IMR-90 (cell line): ENCODE results near the gene ARTN. TPM values are rescaled to one million over a fixed set of nuclear protein-coding genes. Genes with fewer than 3 reads are reported as not detected.

Experiments used
- ATAC-seq: fragments of 200-7000 bp; cut with Tn5 transposase; 2 replicates; pipeline ENCODE4 v1.9.1; 2020; ENCODE audit warnings: low read depth, mild to moderate bottlenecking, moderate library complexity
- BruUV-seq: library from RNA; stranded (reverse); fragments of 400-500 nt; replicated peaks from 2 replicates; lab custom pipeline; 2021; lab: Mats Ljungman, UMichigan
- CTCF ChIA-PET: fragments of 300-600 bp; formaldehyde crosslinking; extraction: SDS; loops from one replicate; lab custom pipeline; 2021; ENCODE audit warnings: antibody characterized with exemption; lab: Yijun Ruan, JAX
- POLR2A ChIA-PET: fragments of 300-600 bp; sonication (Branson Sonifier 250); formaldehyde crosslinking; loops from one replicate; lab custom pipeline; 2022; ENCODE audit warnings: antibody characterized with exemption; ENCODE audit not compliant: unreplicated experiment; lab: Charles Lee
- DNase-seq: peaks from one replicate; pipeline ENCODE4 v3.0.0; 2013
- H2AFZ ChIP-seq: replicated peaks from 2 replicates; pipeline ENCODE3; 2013; ENCODE audit warnings: low read length, mild to moderate bottlenecking; ENCODE audit not compliant: poor library complexity
- H2AK5ac ChIP-seq: 2 replicates; pipeline ENCODE4 v1.6.1; 2013; ENCODE audit warnings: low read depth, low read length, inconsistent platforms
- H2AK9ac ChIP-seq: replicated peaks from 2 replicates; pipeline ENCODE3; 2013; ENCODE audit warnings: mild to moderate bottlenecking, low read depth, low read length, moderate library complexity; ENCODE audit not compliant: poor library complexity
- H2BK120ac ChIP-seq: 2 replicates; pipeline ENCODE4 v1.6.1; 2013; ENCODE audit warnings: low read depth, low read length, inconsistent platforms
- H2BK15ac ChIP-seq: 3 replicates; pipeline ENCODE4 v1.6.1; 2013; ENCODE audit warnings: low read depth, low read length, inconsistent platforms
- H2BK20ac ChIP-seq: 2 replicates; pipeline ENCODE4 v1.6.1; 2013; ENCODE audit warnings: low read depth, mild to moderate bottlenecking, inconsistent platforms, low read length, moderate library complexity
- H2BK5ac ChIP-seq: 2 replicates; pipeline ENCODE4 v1.6.1; 2013; ENCODE audit warnings: mild to moderate bottlenecking, low read depth, low read length, inconsistent platforms; ENCODE audit not compliant: poor library complexity, severe bottlenecking
- H3K14ac ChIP-seq: replicated peaks from 2 replicates; pipeline ENCODE4 v1.6.1; 2013; ENCODE audit warnings: low read depth, low read length, inconsistent platforms
- H3K18ac ChIP-seq: 2 replicates; pipeline ENCODE4 v1.6.1; 2013; ENCODE audit warnings: low read depth, low read length, control low read depth
- H3K23ac ChIP-seq: 2 replicates; pipeline ENCODE4 v1.6.1; 2013; ENCODE audit warnings: low read depth, low read length, inconsistent platforms
- H3K27ac ChIP-seq: 2 replicates; pipeline ENCODE4 v1.5.1; 2013; ENCODE audit warnings: mild to moderate bottlenecking, control low read depth, low read length; ENCODE audit not compliant: insufficient read depth
- H3K27me3 ChIP-seq: 2 replicates; pipeline ENCODE4 v1.6.1; 2013; ENCODE audit warnings: low read length; ENCODE audit not compliant: control insufficient read depth, insufficient read depth
- H3K36me3 ChIP-seq: 2 replicates; pipeline ENCODE4 v1.6.1; 2013; ENCODE audit warnings: low read length, mixed read lengths; ENCODE audit not compliant: control insufficient read depth, insufficient read depth
- H3K4ac ChIP-seq: 2 replicates; pipeline ENCODE4 v1.6.1; 2013; ENCODE audit warnings: low read depth, low read length, inconsistent platforms
- H3K4me1 ChIP-seq: 2 replicates; pipeline ENCODE4 v1.6.1; 2013; ENCODE audit warnings: low read length, mixed read lengths; ENCODE audit not compliant: control insufficient read depth, insufficient read depth
- H3K4me2 ChIP-seq: 2 replicates; pipeline ENCODE4 v1.6.1; 2013; ENCODE audit warnings: low read depth, mild to moderate bottlenecking, control low read depth, low read length, moderate library complexity
- H3K4me3 ChIP-seq: 2 replicates; pipeline ENCODE4 v1.5.1; 2013; ENCODE audit warnings: low read depth, mild to moderate bottlenecking, control low read depth, low read length, moderate library complexity; ENCODE audit not compliant: insufficient read depth
- H3K56ac ChIP-seq: 2 replicates; pipeline ENCODE4 v1.6.1; 2013; ENCODE audit warnings: low read length, inconsistent platforms; ENCODE audit not compliant: insufficient read depth; ENCODE audit errors: extremely low read depth
- H3K79me1 ChIP-seq, 2 experiments: 2 replicates each; pipeline ENCODE4 v1.6.1; 2013; ENCODE audit warnings: low read length in 2 of 2, inconsistent platforms in 1 of 2, low read depth in 1 of 2
- H3K9ac ChIP-seq: 2 replicates; pipeline ENCODE4 v1.6.1; 2013; ENCODE audit warnings: low read depth, low read length, control low read depth
- H3K9me1 ChIP-seq: 2 replicates; pipeline ENCODE4 v1.6.1; 2013; ENCODE audit warnings: low read length, inconsistent platforms; ENCODE audit not compliant: insufficient read depth
- H3K9me3 ChIP-seq: 2 replicates; pipeline ENCODE4 v1.6.1; 2013; ENCODE audit warnings: low read length; ENCODE audit not compliant: control insufficient read depth, insufficient read depth
- H4K20me1 ChIP-seq: 2 replicates; pipeline ENCODE4 v1.6.1; 2013; ENCODE audit warnings: low read length, inconsistent platforms; ENCODE audit not compliant: insufficient read depth
- H4K5ac ChIP-seq: 2 replicates; pipeline ENCODE4 v1.6.1; 2013; ENCODE audit warnings: mild to moderate bottlenecking, low read depth, low read length, control low read depth
- H4K8ac ChIP-seq, 2 experiments: 2 replicates each; pipeline ENCODE4 v1.6.1; 2013; ENCODE audit warnings: low read depth in 2 of 2, low read length in 2 of 2, control low read depth in 1 of 2, inconsistent platforms in 1 of 2
- H4K91ac ChIP-seq: 2 replicates; pipeline ENCODE4 v1.6.1; 2013; ENCODE audit warnings: low read depth, low read length, inconsistent platforms; ENCODE audit not compliant: insufficient read depth
- MXI1 ChIP-seq: IDR thresholded peaks from 2 replicates; pipeline ENCODE4 v1.6.1; 2012; ENCODE audit warnings: low read depth, mild to moderate bottlenecking, low read length, moderate library complexity, borderline replicate concordance
- RAD21 ChIP-seq: IDR thresholded peaks from 2 replicates; pipeline ENCODE4 v1.6.1; 2012; ENCODE audit warnings: low read length, improper control_type of control experiment
- WGBS, 2 experiments: methylation state at CpG; one replicate each; pipeline versions ENCODE4 v1.1.5 to v1.1.7; 2013; ENCODE audit warnings: missing lambda C conversion rate in 2 of 2; ENCODE audit not compliant: insufficient read length in 1 of 2; ENCODE audit errors: extremely low coverage in 2 of 2; 5-methylcytosine and 5-hydroxymethylcytosine counted together
- dilution Hi-C: fragments of 300-500 bp; cut with HindIII; formaldehyde crosslinking; loops from one replicate; pipeline ENCODE4 v1.14.3; 2018; ENCODE audit warnings: low sequenced_read_pairs; ENCODE audit not compliant: unreplicated experiment
- in situ Hi-C: fragments of 300-500 bp; cut with MboI; formaldehyde crosslinking; loops from 3 replicates; pipeline ENCODE4 v1.14.3; 2019; ENCODE audit warnings: low sequenced_read_pairs, inconsistent platforms, mixed read lengths
- intact Hi-C: fragments of 100-400 bp; cut with micrococcal nuclease; formaldehyde crosslinking; loops from 2 replicates; pipeline ENCODE4 v1.10.0; 2022
- polyA plus RNA-seq, 3 experiments: library from polyadenylated mRNA; depleted of rRNA; stranded (reverse); fragments of >200 nt; gene quantifications; 2 replicates each; pipeline ENCODE4 v1.2.3, GENCODE V29; 2012; ENCODE audit warnings: low replicate concordance in 1 of 3
- total RNA-seq: library from RNA; depleted of rRNA; stranded (reverse); fragments of >200 nt; gene quantifications from 2 replicates; pipeline ENCODE4 v1.2.3, GENCODE V29; 2012

Gene ARTN
- total and polyA plus RNA-seq, 2 of the 4 experiments (the other 2 are of a cell fraction): 0.29 TPM; not detected in 1

GRCh38 chr1:43958351-43959255 lies 25.0 kb downstream of the ARTN start:
- Histone ChIP-seq H2BK120ac (no peak overlapping the region), H4K8ac (no peak overlapping the region), H3K14ac (no peak overlapping the region), H3K9me1 (peaks cover 19% of the 10 kb centered on the region), H3K9me3 (no peaks in the 10 kb centered on the region), H3K9ac (no peak overlapping the region), H4K91ac (no peak overlapping the region), H3K27me3 (no peaks in the 10 kb centered on the region), H3K56ac (no peak overlapping the region), H4K5ac (no peak overlapping the region), H2BK20ac (no peak overlapping the region), H2AK9ac (no peak overlapping the region), H4K20me1 (peaks cover 18% of the 10 kb centered on the region; the same call in 1 of the 2 replicates), H3K4ac (no peak overlapping the region), H3K18ac (no peak overlapping the region), H3K79me1 (peaks cover 0 to 11% of the 10 kb centered on the region in 2 experiments; a peak in 2 of 4 replicates), H2BK15ac (no peak overlapping the region), H3K4me3 (no peak overlapping the region), H3K36me3 (peaks cover 41% of the 10 kb centered on the region), H3K4me2 (no peak overlapping the region), H2BK5ac (no peak overlapping the region), H3K4me1 (no peaks in the 10 kb centered on the region), H2AK5ac (no peak overlapping the region), H3K23ac (no peak overlapping the region), H2AFZ (no peak overlapping the region), H3K27ac (no peak overlapping the region)
- TF ChIP-seq RAD21 (no peak), MXI1 (no peak)
- ChIA-PET CTCF (no interaction called here), POLR2A (no interaction called here)
- DNase-seq (no peak), ATAC-seq (no peak)
- BruUV-seq: no TSS peak
- dilution Hi-C loops: no loop called here
- intact Hi-C loops: no loop called here
- in situ Hi-C loops: loop anchor here (25.0 kb wide), 1 partner anchor 421 kb away; the partner anchor contains the start of gene PTPRF
- WGBS, 2 experiments: no CpG with 5 or more reads among the region's 9 CpGs
